Mammary epithelial cell (primary cell): ENCODE data around the gene POM121L12.

Experiments used
- CTCF ChIP-seq, 2 donors: IDR thresholded peaks in 1 of 2; conservative IDR thresholded peaks in 1 of 2; 2 replicates each; pipeline ENCODE4 v1.5.1; 2011 to 2012; ENCODE audit warnings: inconsistent platforms in 2 of 2, low read length in 2 of 2, mild to moderate bottlenecking in 2 of 2, control low read depth in 1 of 2, low read depth in 1 of 2; ENCODE audit not compliant: insufficient read depth in 1 of 2; ENCODE audit errors: extremely low read depth in 1 of 2
- EZH2 ChIP-seq: IDR thresholded peaks from 2 replicates; pipeline ENCODE4 v1.6.1; 2012; ENCODE audit warnings: low read length, inconsistent platforms, borderline replicate concordance

GRCh38 chr7:53050433-53050832, 15.0 kb downstream of the POM121L12 start:
- TF ChIP-seq CTCF (conservative IDR thresholded peaks at IDR 0.05 in 1 of 2, IDR thresholded peaks at IDR 0.05 in 1 of 2; ENCODE audit: extremely low read depth in 1 of 2, insufficient read depth in 1 of 2, low read depth in 1 of 2, low read length in 2 of 2) = no peak
- no peak for TF ChIP-seq EZH2
